ENCODE measurements around the gene GRM1. TPM values are rescaled to one million over a fixed set of nuclear protein-coding genes. Genes with fewer than 3 reads are reported as not detected.

GRM1 gene
- total RNA-seq, 2 donors from 2014 or later, result 0.57 to 0.62 TPM

- TF ChIP-seq, protein P1, sequence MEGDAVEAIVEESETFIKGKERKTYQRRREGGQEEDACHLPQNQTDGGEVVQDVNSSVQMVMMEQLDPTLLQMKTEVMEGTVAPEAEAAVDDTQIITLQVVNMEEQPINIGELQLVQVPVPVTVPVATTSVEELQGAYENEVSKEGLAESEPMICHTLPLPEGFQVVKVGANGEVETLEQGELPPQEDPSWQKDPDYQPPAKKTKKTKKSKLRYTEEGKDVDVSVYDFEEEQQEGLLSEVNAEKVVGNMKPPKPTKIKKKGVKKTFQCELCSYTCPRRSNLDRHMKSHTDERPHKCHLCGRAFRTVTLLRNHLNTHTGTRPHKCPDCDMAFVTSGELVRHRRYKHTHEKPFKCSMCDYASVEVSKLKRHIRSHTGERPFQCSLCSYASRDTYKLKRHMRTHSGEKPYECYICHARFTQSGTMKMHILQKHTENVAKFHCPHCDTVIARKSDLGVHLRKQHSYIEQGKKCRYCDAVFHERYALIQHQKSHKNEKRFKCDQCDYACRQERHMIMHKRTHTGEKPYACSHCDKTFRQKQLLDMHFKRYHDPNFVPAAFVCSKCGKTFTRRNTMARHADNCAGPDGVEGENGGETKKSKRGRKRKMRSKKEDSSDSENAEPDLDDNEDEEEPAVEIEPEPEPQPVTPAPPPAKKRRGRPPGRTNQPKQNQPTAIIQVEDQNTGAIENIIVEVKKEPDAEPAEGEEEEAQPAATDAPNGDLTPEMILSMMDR (conservative IDR thresholded peaks at IDR 0.05), result no peak
- Mint-ChIP-seq H3K27me3 (ENCODE audit: insufficient read depth) (peaks cover 1% of the 10 kb centered on the region), H3K27ac (no peak overlapping the region), H3K9me3 (peaks cover 3% of the 10 kb centered on the region), H3K4me3 (no peak overlapping the region), H3K4me1 (peaks cover 18% of the 10 kb centered on the region), H3K36me3 (ENCODE audit: low read depth) (no peaks in the 10 kb centered on the region)
- Histone ChIP-seq H3K9me3 (ENCODE audit: control insufficient read depth, low read length) (peaks cover 5% of the 10 kb centered on the region), H3K27ac (ENCODE audit: low read depth, low read length) (no peak overlapping the region), H3K27me3 (ENCODE audit: control insufficient read depth, insufficient read depth, low read length, poor library complexity, severe bottlenecking) (no peaks in the 10 kb centered on the region), H3K9ac (ENCODE audit: extremely low read depth, low read length, poor library complexity, severe bottlenecking) (no peak overlapping the region), H3K4me3 (ENCODE audit: low read length) (no peak overlapping the region), H3K4me1 (ENCODE audit: control insufficient read depth, insufficient read depth, low read length) (peaks cover 6% of the 10 kb centered on the region), H3K36me3 (ENCODE audit: control insufficient read depth, insufficient read depth, low read length) (no peaks in the 10 kb centered on the region)
- WGBS, 2 experiments (ENCODE audit: insufficient coverage in 1 of 2, insufficient read length in 1 of 2), result 92% methylated on average over 3 of the region's 3 CpGs; no CpG with 5 or more reads in 1 of the 2 experiments
- no peak for DNase-seq
These were observed 195.6 kb downstream of the GRM1 start for GRCh38 chr6:146224449-146224848.

DNA sequence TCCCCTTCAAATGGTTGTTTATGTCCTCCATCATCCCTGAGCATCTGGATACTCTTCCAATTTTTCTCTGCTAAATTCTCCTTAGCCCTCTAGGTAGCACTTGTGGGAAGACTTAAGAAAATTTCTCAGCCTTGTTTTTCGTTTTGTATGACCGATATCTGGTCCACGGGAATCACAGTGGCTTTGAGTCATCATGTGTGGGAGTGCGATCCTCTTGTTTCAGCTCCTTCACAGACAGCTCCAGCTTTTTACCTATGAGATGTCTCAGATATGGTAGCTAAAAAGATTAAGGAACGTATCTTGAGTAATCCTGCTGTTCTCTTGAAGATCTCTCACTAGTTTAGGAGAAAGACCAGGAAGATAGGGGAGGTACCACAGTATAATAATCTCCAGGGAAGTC, 196.1 kb downstream of the GRM1 start:
- Histone ChIP-seq H3K9me3 (ENCODE audit: control insufficient read depth, low read length) (peaks cover 5% of the 10 kb centered on the region), H3K4me1 (ENCODE audit: control insufficient read depth, insufficient read depth, low read length) (peaks cover 5% of the 10 kb centered on the region), H3K27me3 (ENCODE audit: control insufficient read depth, insufficient read depth, low read length, poor library complexity, severe bottlenecking) (no peaks in the 10 kb centered on the region), H3K9ac (ENCODE audit: extremely low read depth, low read length, poor library complexity, severe bottlenecking) (no peak overlapping the region), H3K27ac (ENCODE audit: low read depth, low read length) (no peak overlapping the region), H3K4me3 (ENCODE audit: low read length) (no peak overlapping the region), H3K36me3 (ENCODE audit: control insufficient read depth, insufficient read depth, low read length) (no peaks in the 10 kb centered on the region)
- Mint-ChIP-seq H3K36me3 (ENCODE audit: low read depth) (no peaks in the 10 kb centered on the region), H3K27me3 (ENCODE audit: insufficient read depth) (peaks cover 1% of the 10 kb centered on the region), H3K4me1 (peaks cover 18% of the 10 kb centered on the region), H3K27ac (no peak overlapping the region), H3K9me3 (peaks cover 3% of the 10 kb centered on the region), H3K4me3 (no peak overlapping the region)
- DNase-seq, result no peak
- TF ChIP-seq, protein P1 (conservative IDR thresholded peaks at IDR 0.05), result no peak
- WGBS, 2 experiments (ENCODE audit: insufficient coverage in 1 of 2, insufficient read length in 1 of 2), result 88 to 92% methylated on average over 4 to 5 of the region's 5 CpGs

DNA sequence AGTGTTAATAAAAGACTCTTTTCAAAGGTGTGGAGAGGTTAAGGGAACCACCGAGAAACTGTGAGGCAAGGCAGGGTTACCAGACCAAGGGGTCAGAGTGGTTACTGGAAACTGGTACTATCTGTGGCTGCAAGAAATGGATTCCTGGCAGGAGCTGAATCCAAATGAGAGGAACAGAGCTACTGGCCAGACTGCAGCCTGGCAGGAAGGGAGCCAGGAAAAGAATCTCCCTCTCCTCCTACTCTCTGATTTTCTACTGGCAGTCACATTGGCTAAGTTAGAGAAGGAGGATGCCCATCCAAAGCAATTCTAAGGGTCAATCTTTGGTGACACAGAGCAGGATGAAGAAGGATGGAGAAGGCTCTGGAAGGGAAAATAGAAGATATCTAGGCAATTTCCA, 211.5 kb downstream of the GRM1 start:
- 95 to 100% methylated on average over 1 of the region's 1 CpG for WGBS, 2 experiments (ENCODE audit: insufficient coverage in 1 of 2, insufficient read length in 1 of 2)
- TF ChIP-seq, protein P1 (conservative IDR thresholded peaks at IDR 0.05), result no peak
- DNase-seq, result no peak
- peaks cover 2% of the 10 kb centered on the region for H3K36me3 Mint-ChIP-seq (ENCODE audit: low read depth)
- no peak overlapping the region for H3K4me3 Mint-ChIP-seq
- H3K27ac Mint-ChIP-seq, result no peak overlapping the region
- H3K27me3 Mint-ChIP-seq (ENCODE audit: insufficient read depth), result no peaks in the 10 kb centered on the region
- no peaks in the 10 kb centered on the region for H3K4me1 Mint-ChIP-seq
- Histone ChIP-seq H3K27me3 (ENCODE audit: control insufficient read depth, insufficient read depth, low read length, poor library complexity, severe bottlenecking) (no peaks in the 10 kb centered on the region), H3K4me3 (ENCODE audit: low read length) (no peak overlapping the region), H3K9me3 (ENCODE audit: control insufficient read depth, low read length) (peaks cover 28% of the 10 kb centered on the region), H3K36me3 (ENCODE audit: control insufficient read depth, insufficient read depth, low read length) (no peaks in the 10 kb centered on the region), H3K4me1 (ENCODE audit: control insufficient read depth, insufficient read depth, low read length) (no peaks in the 10 kb centered on the region), H3K27ac (ENCODE audit: low read depth, low read length) (no peak overlapping the region), H3K9ac (ENCODE audit: extremely low read depth, low read length, poor library complexity, severe bottlenecking) (no peak overlapping the region)
- H3K9me3 Mint-ChIP-seq, result peaks cover 23% of the 10 kb centered on the region

Data from endodermal cell (in vitro differentiated cells).